Activated CD4-positive, alpha-beta T cell treated with anti-CD3 and anti-CD28 coated beads for 1 hour (primary cell): ENCODE results near the gene ELP4.
A peak's percentile ranks its signal among the peaks of the same experiment; 100 is the strongest.
"Not testable (repeated sequence)": the region's sequence is repeated elsewhere in the genome, so short reads cannot be mapped to it uniquely, and the experiment has no call there.

Experiments used
- DNase-seq: peaks from one replicate; pipeline ENCODE4 v3.0.0-alpha.2; 2020

ELP4 gene, protein sequence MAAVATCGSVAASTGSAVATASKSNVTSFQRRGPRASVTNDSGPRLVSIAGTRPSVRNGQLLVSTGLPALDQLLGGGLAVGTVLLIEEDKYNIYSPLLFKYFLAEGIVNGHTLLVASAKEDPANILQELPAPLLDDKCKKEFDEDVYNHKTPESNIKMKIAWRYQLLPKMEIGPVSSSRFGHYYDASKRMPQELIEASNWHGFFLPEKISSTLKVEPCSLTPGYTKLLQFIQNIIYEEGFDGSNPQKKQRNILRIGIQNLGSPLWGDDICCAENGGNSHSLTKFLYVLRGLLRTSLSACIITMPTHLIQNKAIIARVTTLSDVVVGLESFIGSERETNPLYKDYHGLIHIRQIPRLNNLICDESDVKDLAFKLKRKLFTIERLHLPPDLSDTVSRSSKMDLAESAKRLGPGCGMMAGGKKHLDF

DNA sequence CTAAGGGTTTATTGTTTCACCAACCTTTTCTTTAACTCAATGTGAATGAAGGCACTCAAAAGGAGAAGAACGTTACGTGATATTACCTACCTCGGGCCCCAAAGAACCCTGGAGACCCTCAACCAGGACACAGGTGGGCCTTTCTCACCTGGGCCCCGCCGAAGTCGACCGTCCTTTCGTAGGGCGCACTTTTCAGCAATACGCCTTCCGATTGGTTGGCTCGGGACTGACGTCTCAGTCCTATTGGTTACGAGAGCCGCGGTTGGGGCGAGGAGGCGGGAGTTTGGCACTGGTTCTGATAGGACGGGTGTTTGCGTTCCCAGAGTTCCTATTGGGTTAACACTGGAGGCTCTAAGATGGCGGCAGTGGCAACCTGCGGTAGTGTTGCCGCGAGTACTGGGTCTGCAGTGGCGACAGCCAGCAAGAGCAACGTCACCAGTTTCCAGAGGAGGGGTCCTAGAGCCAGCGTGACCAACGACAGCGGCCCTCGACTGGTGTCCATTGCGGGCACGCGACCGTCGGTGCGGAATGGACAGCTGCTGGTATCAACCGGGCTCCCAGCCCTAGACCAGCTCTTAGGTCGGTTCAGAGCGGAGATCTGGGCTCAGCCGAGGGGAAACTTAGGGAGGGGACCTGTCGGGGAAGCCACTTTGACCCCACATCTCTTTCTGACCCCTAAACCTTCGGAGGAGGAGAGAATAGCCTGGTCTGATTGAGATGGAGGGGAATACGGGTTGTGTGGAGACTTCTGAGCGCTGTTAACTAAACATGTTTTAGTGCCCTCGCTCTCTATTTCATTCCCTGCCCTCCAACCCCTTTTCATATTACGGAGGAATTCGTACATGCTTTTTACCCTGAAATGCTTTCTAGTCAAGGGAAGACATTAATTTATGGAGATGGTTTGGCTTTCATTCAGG lies at the start of gene ELP4, which contains the start of gene IMMP1L:
ELP4 (plus strand) TSS at position 339 of the 917 bp plus-strand sequence; CDS start at position 357, 18 bp downstream.
IMMP1L (minus strand) TSS at position 194 of the 917 bp plus-strand sequence. CDS start 46,346 bp downstream, outside the sequence.
- DNase-seq, result peak; percentile 92

DNA sequence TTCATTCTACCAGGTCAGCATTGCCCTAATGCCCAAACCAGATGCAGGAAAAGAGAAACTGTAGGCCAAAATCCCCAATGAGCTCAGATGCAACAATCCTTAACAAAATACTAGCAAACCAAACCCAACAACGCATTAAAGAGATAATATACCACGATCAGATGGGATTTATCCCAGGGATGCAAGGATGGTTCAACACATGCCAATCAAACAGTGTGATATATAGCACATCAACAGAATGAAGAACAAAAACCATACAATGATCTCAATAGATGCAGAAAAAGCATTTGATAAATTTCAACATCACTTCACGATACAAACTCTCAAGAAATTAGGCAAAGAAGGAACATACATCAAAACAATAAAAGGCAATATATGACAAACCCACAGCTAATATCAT lies 45.1 kb upstream of the ELP4 start:
- no peak for DNase-seq

DNA sequence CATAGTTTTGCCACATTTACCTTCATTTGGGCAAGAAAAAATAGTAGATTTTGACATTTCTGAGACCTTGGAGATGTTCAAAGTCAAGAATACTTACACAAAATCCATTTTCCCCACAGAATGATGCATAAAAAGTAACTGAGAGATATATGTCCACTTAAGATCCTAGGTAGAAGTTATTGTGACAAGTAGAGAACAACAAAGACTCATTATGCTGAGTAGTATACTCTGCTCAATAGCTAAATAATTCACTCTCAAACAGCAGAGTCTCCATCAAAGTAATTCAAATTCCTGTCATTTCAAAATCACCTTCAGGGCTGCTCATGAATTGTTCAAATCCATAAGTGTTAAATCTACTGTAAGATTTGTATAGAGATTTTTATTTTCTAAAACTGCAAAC lies 35.5 kb upstream of the ELP4 start:
- DNase-seq, result no peak

DNA sequence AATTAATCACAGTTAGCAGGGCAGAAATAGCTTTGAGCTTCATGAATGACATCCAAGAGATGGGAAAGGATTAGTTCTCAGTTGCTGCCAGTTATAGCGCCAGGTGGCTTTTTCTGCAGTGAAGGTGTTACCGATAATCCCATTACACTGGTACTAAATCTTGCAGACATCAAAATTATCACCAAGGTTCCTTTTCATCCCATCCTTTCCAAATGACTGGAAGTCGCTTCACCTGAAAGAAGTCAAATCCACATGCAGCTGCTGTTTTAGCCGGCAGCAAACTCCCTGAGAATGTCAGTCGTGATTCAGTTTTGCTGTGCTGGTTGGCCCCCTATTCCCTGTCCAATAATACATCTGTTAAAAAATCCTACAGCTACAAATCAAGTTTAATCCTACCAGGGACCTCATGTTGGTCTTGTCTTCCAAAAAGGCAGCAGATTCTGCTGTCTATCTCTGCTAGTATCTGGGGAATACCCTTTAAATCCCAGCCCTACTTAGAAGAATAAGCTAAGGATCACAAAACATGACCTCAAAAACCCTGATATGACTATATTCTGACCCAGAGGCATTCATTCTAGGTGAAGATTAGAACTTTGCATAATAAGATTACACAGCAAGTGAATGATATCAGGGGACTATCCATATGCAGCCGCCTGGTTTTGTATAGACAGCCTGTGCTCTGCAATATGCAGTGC lies 31.9 kb upstream of the ELP4 start:
- DNase-seq, result no peak

DNA sequence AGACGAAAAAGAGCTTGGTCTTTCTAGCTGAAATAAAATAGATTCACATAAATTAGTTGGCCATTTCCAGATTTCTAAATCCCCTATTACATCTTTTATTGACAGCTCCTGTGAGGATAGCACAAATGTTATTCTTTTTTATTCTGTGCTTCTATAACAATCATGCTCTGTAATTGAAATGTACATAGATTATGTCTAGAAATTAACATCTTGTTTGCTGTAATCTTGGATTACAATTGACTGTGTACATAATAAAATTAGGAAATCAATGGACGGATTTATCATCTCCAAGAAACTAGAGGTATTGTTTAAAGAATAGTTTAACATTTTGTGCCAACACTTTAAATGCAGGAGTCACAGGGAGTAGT lies 31.4 kb upstream of the ELP4 start:
- no peak for DNase-seq

DNA sequence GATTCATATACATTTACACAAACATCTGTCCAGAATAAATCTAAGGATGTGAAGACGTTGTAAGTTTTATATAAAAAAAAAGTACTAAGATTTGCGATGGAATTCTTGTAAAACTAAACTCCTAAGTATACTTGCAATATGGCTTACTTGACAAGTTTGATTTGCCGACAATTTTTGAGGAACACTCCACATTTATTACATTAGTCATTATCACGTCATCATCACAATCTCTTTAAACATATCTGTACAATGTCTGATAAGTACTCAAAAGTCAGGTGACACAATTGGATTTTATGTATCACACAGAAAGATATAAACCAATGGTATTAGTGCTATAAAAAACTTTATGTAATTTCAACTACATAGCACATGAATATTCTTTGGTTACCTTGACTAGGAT lies 30.5 kb upstream of the ELP4 start:
- DNase-seq, result no peak

DNA sequence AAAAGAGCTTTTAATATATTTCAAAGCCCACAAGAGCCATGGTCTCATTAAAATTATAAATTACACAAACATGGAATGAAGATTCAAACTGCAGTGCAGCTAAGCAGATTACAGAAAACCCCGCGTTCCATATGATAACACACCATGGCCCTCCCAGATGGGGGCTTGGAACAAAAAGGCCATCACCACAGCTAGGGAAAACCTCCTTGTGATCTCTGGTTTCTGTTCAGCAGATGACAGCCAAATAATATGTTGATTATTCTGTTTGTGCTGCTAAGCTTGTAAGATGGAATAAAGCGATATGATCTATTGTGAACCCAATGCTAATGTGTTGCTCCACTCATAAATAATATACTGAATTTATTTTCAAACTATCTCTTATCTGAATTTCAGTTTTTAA lies 28.6 kb upstream of the ELP4 start:
- no peak for DNase-seq

DNA sequence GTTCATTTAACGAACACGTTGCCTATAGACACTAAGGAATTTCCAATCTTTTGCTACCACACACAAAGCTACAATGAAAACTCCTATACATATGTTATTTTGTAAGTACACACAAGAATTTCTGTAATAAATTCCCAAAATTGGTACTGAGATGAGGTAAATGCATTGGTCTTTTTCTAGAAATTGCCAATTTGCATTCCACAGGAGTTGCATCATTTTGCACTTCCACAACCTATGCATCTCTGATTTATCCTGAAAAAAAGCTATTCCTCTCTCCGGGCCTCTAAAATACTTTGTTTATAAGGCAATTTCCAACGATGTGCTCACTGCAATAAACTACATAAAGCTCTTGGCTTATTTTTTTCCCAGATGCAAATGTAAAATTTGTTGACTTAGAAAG lies 25.1 kb upstream of the ELP4 start:
- no peak for DNase-seq

DNA sequence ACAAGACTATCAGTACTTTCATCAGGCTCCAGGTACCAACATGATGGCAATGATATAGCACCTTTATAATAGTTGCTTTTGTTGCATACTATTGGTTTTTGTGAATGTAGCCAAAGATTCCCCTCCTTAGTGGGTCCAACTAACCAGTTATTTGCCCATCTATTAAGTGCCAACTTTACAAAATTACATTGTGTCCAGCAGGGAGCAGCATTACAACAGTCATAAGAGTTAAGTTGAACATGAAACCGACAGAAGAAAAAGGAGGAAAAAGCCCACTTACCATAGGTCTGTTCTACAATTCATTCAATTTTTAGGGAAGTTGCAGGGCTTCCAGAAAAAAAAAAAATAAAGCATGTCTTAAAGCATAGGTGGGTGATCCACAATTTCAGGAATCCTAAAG lies 21.7 kb upstream of the ELP4 start:
- no peak for DNase-seq

DNA sequence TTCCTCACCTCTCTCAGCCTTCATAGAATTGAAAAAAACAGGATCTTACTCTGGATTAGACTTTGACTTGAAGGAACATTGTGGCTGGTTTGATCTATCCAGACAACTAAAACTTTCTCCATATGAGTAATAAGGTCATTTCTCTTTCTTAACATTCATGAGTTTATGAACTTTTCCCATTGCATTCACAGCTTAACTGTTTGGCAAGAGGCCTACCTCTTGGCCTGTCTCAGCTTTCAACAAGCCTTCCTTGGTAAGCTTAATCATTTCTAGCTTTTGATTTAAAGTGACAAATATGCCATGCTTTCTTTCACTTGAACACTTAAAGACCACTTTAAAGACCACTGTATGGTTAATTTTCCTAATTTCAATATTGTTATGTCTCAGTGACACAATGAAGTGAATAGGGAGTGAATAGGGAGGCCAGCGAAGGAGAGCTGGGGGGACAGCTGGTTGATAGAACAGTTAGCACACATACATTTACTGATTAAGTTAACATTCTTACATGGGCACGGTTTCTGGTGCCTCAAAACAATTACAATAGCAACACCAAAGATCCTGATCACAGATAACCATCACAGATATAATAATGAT lies 17.1 kb upstream of the ELP4 start:
- no peak for DNase-seq

DNA sequence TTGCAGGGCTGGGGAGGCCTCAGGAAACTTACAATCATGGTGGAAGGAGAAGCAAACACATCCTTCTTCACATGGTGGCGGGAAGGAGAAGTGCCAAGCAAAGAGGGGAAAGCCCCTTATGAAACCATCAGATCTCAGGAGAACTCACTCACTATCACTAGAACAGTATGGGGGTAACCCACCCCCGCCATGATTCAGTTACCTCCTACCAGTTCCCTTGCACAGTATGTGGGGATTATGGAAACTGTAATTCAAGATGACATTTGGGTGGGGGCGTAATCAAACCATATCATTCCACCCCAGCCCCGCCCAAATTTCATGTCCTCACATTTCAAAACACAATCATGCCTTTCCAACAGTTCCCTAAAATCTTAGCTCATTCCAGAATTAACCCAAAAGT lies 16.3 kb upstream of the ELP4 start:
- no peak for DNase-seq

DNA sequence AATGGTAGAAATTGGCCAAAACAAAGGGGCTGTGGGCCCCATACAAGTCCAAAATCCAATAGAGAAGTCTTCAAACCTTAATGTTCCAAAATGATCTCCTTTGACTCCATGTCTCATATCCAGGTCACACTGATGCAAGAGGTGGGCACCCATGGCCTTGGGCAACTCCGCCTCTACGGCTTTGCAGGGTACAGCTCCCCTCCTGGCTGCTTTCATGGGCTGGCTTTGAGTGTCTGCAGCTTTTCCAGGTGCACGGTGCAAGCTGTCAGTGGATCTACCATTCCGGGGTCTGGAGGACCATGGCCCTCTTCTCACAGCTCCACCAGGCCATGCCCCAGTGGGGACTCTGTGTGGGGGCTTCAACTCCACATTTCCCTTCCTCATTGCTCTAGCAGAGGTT lies 15.8 kb upstream of the ELP4 start:
- DNase-seq, result not testable (repeated sequence)

DNA sequence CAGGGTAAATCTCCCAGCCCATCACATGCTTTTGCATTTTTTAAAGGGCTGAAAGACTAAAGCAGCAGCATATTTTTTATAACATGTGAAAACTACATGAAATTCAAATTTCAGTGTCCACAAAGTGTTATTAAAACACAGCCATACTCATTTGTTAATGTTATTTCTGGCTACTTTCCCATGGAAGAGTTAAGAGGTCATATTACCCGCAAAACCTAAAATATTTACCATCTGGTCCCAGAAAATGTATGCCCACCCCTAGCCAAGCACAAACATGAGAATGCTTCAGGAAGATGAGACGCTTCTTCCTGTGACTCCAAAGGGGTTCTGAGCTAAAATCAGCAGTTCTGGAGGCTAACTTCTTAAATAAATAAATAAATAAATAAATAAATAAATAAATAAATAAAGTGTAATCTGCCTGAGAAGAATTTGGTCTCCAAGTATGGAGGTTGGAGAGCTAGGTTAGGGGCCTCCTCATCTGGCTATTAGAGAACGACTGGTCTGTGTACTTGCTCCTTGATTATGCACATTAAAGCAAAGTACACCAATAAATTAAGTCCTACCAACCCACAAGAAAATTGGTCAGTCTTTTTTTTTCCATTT lies 9.9 kb upstream of the ELP4 start:
- no peak for DNase-seq

DNA sequence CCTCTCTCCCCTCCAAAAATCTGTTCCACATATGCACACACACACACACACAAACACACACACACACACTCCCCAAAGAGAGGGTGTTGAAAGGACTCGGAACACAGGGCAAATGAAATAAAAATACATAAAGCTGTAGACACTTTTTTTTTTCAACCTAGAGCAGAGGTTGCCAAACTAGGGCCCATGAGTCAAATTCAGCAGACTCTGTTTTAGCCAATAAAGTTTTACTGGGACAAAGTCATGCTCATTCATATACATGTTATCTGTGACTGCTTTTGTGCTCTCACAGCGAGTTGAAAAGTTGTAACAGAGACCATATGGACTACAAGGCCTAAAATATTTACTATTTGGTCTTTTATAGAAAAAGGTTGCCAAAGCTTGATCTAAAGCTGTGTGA lies 9.0 kb upstream of the ELP4 start:
- no peak for DNase-seq

DNA sequence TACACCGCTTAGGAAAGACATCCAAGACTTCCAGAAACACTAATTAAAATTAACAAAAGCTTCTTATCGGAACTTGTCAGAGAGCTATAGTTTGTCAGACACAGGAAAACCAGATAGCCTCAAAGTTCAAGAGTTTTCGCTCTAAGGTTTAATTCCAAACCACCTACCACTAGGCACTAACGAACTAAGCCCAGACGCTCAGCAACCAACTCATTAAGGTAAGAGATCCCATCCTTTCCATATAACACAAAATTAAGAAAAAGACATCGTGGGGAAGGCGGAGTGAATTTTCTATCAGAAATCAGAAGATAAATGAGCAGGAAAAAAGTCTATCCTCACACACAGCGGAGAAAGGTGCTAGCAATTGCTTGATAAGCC lies 527 bp upstream of the ELP4 start:
- DNase-seq, result no peak

DNA sequence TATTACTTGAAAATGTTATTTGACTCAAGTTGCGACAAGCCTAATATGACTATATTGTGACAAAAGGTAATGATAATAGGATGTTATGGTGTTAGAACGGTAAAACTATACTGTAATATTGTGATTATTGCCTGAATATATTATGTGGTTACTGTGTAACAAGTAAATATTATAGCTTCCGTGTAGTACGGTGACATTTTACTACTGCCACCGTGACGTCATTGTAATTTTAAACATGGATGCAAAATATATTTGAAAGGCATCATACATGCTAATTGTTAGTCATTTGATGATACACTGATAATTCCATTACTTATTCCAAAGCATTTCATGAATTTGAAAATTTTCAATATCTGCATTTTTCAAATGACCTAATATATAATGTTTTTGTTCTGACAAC lies 2.5 kb downstream of the ELP4 start:
- no peak for DNase-seq

DNA sequence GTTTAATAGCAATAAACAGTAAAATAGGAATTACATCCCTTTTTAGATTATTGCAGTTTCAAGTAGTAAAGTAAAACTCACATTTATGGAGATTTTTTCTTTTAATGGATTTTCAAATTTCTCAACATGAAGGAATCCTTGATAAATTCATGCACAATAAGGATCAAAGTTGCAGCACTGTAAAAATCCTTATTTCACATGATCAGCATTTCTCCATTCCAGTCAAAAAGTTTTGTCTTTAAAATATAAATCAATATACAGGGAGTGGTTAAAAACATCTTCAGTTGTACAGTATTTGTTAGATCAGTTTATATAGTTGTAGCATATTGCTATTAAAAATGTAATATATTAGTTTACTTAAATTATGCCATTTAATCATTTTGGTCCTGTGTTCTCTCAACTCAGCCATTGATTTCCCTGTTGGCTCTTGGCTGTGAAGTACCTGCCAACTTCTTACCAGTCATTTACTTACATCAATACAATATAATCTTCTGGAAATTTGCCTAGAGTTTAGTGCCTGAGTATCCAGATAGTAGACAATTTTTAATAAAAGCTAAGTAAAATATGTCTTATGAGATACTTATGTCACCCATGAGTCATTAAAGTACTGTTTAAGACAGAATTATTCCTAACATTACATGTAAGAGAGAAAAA lies 12.1 kb downstream of the ELP4 start:
- DNase-seq, result no peak

DNA sequence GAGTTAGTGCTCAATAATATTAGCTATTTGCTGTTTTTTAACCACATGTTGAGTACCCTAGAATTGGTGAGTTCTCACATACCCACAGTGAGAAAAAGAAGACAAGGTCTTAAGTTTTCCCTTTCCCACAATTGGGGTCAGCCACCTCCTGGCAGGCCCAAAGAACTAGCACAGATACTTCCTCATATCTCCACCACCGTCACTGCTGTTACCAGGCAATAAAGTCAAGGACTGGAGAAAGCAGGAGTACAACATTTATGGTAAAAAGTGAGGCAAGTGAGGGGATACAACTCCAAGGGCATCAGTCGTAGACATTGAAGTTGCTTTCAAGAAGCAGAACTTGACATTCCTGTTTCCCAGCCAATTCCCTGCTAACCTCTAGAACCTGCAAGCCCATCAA lies 19.6 kb downstream of the ELP4 start:
- no peak for DNase-seq

DNA sequence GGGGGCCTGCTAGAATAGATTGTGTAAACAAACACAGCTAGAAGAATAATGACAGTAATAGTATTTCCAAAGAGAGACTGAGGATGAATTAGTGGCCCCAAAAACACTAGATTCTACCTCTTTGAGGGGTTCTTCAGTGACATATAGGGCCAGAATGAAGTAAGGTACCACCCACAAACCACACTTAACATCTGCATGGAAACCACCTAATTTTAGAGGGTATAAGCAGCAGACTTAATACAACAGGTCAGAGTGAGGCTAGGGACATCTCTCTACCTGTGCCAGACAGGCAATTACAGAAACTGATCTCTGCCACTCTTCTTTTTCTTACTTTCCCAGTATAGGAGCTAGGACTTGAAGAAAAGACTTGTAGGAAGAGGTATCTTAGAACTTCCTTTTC lies 20.1 kb downstream of the ELP4 start:
- DNase-seq, result no peak

DNA sequence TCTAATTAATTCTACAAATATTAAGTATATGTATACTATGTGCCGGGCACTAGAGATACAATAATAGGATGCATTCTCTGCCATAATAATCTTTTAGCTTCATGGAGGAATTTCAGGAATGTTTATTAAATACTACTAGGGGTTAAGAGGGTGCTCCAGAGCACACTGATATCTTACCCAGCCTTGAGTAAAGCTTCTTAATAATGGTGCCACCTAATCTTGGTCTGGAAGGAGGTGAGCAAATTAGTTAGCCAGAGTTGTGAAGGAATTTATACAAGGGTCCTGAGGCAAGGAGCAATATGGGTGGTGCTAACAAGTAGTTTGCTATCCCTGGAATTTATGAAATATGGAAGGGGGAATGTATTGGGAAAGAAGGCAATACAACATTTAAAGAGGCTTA lies 21.7 kb downstream of the ELP4 start:
- no peak for DNase-seq

DNA sequence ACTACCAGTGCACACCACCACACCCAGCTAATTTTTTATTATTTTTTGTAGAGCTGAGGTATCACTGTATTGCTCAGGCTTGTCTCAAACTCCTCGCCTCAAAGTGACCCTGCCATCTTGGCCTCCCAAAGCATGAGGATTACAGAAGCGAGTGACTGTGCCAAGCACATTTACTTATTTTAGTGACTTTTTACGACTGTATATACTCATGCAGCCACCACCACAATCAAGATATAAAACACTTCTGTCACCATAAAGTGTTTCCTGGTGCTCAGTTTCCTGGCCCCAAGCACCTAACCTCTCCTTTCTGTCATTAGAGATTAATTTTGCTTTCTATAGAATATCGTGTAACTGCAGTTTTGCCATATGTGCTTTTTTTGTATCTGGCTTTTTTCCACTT lies 25.9 kb downstream of the ELP4 start:
- no peak for DNase-seq

DNA sequence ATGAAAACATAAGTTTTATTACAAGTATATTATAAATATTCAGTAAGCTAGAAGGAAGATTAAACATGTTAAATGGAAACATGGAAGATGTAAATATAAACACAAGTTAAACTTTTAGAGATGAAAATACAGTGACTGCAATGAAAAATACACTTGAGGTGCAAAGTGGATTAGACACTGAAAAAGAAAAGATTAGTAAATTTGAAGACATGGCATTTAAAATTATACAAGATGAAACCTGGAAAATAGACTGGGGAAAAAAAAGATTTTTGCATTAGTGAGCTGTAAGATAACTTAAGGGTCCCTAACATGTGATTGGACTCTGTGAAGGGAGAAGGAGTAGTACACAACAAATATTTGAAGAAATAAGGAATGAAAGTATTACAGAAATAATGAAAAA lies 33.3 kb downstream of the ELP4 start:
- no peak for DNase-seq
